ENCODE measurements around the gene CHCHD10. TPM values are rescaled to one million over a fixed set of nuclear protein-coding genes. Genes with fewer than 3 reads are reported as not detected.

CHCHD10 gene
- total RNA-seq, 1 experiment from 2014 or later, result 17.3 TPM

DNA sequence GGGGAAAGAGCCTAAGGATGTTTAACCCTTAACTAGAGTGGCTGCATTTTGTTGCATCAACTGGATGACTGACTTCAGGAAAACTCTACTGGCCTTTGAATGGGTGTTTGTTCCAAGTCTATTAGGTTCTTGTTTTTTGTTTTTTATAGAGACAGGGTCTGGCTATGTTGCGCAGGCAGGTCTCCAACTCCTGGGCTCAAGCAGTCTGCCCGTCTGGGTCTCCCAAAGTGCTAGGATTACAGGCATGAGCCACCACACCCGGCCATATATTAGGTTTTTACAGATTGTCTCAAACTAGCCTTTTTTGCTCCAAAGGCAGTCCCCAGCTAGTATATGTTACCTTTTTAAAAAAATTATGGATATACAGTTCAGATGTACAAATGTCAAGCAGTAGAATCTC, 20.1 kb upstream of the CHCHD10 start:
- no peak for DNase-seq (ENCODE audit: low spot score)

- no peak for DNase-seq (ENCODE audit: low spot score)
Observed at GRCh38 chr22:23787600-23787896, 19.8 kb upstream of the CHCHD10 start.

- DNase-seq (ENCODE audit: low spot score), result peak; percentile 66
Observed at GRCh38 chr22:23786752-23787599, 19.2 kb upstream of the CHCHD10 start, which contains the start of gene SMARCB1. TSS of gene SMARCB1 (plus strand) at chr22:23786966. CDS start at chr22:23787170, 204 bp downstream.

- no peak for DNase-seq (ENCODE audit: low spot score)
Observed at GRCh38 chr22:23786261-23786710, 18.5 kb upstream of the CHCHD10 start.

- DNase-seq (ENCODE audit: low spot score), result peak; percentile 59
Observed at GRCh38 chr22:23784215-23784732, 16.5 kb upstream of the CHCHD10 start.

GRCh38 chr22:23783265-23784150, 15.7 kb upstream of the CHCHD10 start:
- DNase-seq (ENCODE audit: low spot score), result no peak

GRCh38 chr22:23782703-23783102, 14.9 kb upstream of the CHCHD10 start:
- DNase-seq (ENCODE audit: low spot score), result no peak

- no peak for DNase-seq (ENCODE audit: low spot score)
Observed at GRCh38 chr22:23782252-23782651, 14.5 kb upstream of the CHCHD10 start.

DNA sequence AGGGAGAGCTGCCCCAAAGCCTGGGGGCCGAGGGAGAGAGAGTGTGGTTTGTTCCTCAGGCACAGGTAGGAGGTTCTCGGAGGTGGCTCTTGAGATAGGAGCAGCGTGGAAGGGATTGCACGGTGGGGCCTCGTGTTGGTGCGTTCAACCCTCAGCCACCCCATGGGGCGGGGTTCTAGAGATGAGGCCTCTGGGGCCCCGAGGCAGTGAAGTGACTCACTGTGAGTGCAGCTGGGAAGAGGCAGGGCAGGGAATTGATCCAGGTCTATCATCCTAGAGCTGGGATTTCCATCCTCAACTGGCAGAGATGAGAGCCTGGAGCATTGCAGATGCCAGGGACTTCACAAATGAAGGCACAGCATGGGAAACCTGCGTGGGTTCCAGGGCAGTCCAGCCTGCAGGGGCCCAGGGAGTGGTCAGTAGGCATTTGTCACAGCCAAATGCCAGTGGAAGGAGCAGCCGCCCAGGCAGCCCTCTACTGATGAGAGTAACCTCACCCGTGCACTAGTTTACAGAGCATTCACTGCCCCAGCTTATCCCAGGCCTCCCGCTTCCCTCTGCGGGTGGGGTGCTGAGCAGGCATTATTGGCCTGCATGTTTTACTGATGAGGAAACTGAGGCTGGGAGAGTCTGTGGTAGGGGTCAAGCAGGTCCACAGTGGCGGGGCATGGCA, 13.9 kb upstream of the CHCHD10 start:
- peak; percentile 69 for DNase-seq (ENCODE audit: low spot score)

- no peak for DNase-seq (ENCODE audit: low spot score)
Observed at GRCh38 chr22:23781065-23781464, 13.3 kb upstream of the CHCHD10 start.

DNA sequence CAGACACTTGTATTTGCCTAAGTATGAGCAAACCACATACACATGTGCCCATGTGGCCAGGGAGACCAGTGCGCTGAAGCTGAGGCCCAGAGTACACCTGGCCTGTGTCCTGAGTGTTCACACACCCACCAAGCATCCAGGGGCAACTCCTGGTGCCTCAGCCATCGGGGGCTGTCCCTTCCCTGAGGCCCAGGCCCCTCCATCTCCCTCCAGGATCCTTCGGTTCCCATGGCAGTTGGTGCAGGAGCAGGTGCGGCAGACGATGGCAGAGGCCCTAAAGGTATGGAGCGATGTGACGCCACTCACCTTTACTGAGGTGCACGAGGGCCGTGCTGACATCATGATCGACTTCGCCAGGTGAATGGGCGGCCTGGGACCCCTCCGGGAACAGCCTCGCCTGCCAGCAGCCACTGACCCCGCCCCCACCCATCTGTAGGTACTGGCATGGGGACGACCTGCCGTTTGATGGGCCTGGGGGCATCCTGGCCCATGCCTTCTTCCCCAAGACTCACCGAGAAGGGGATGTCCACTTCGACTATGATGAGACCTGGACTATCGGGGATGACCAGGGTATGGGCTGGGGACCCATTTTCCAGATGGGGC, 12.5 kb upstream of the CHCHD10 start:
- no peak for DNase-seq (ENCODE audit: low spot score)

DNA sequence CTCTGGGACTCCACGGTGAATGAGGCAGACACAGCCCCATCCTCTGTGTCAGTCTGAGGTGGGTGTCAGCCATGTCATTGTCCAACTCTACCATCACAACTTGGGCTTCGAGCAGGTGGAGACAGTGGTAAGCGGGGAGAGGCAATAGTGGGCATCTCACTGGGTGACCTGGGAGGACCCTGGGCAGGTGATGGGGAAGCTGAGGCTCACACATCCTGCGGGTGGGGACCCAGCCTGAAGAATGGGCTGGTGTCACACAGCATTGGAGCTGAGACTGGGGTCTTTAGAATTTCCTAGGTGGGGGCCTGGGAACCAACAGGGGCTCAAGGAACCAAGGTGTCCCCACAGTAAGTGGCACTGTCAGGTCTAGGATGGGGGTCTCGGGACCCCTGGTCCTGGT, 12.0 kb upstream of the CHCHD10 start:
- DNase-seq (ENCODE audit: low spot score), result no peak

DNA sequence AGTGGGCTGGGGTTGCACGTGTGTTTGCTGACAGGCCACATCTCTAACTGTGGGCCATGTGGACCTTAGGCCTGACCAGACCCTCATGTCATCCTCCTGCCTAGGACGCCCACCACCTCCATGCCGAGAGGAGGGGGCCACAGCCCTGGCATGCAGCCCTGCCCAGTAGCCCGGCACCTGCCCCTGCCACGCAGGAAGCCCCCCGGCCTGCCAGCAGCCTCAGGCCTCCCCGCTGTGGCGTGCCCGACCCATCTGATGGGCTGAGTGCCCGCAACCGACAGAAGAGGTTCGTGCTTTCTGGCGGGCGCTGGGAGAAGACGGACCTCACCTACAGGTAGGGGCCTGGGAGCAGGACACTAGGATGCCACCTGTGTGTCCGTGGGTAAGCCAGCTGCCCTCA, 11.3 kb upstream of the CHCHD10 start:
- no peak for DNase-seq (ENCODE audit: low spot score)

DNA sequence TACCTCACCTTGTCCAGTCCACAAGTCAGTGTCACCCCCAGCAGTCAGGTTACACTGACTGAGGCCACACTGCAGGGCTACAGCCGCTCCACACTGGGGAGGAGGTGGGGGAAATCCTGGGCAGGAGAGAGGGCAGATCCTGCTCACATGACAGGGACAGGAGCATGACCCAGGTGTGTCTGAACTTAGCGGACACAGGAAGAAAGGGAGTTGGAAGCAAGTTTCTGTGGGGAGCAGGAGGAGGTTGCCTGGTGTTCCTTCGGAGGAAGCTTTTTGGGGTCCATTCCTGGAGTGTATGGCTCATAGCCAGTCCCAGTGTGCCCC, 10.8 kb upstream of the CHCHD10 start:
- no peak for DNase-seq (ENCODE audit: low spot score)

DNA sequence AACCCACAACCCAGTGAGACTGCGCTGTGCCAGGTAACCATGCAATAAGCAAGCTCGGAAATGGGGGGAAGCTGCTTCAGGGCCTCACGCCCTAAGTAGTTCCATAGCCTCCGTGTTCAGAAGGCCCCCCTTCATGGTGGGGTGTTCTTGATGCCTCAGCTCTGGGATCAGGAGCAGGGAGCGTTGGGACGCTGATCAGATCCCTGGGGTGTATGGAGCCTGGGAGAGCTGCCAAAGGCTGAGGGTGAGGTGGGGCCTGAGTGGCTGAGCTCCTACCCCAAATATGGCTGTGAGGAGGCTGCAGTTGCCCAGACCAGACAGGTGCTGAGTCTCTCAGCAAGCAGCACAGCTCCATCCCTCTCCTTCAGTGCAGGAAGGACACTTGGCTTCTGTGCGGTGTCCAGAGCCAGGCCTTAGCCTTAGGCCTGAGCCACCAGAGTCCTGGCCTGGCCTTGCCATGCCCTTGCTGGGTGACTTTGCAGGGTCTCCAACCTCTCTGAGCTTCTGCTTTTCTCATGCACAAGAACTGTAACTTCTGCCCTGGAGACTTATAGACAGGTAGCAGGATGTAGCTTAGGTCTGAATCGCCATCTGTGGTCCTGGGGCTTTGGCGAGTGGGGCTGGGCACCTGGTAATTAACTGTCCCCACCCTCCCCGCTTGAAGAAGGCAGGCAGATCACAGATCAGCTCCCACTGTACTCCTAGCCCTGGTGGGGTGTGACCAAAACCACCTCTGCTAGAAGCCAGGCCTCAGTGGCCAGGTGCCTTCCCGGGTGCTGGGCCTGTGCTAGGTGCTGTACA, 10.2 kb upstream of the CHCHD10 start:
- no peak for DNase-seq (ENCODE audit: low spot score)

DNA sequence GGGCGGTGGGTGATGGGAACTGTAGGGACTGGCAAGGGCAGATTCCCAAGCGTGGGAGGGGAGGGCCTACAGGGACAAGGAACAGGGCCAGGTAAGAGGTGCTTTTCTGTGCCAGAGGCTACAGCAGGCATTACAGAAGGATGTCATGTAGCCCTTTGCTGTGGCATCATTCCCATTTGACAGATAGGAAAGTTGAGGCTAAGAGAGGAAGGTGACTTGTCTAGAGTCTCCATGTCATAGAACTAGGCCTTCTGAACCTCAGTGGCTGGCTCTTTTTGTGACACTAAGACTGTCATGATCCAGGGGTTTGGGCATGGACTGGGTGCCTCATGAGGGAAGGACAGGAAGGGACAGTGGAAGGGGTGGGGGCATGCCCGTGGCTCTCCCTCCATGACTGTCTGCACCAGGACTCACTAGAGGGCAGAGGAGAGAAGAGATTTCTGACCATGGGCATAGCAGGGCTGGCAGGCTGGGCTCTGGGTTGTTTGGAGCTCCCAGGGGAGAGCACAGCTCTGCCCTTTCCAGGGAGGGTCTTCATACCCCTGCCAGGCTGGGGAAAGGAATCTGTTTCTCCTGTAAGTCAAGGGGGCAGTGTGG, 8.1 kb upstream of the CHCHD10 start:
- DNase-seq (ENCODE audit: low spot score), result no peak

GRCh38 chr22:23774922-23775436, 7.2 kb upstream of the CHCHD10 start:
- DNase-seq (ENCODE audit: low spot score), result peak; percentile 51

GRCh38 chr22:23774114-23774921, 6.5 kb upstream of the CHCHD10 start:
- no peak for DNase-seq (ENCODE audit: low spot score)

DNA sequence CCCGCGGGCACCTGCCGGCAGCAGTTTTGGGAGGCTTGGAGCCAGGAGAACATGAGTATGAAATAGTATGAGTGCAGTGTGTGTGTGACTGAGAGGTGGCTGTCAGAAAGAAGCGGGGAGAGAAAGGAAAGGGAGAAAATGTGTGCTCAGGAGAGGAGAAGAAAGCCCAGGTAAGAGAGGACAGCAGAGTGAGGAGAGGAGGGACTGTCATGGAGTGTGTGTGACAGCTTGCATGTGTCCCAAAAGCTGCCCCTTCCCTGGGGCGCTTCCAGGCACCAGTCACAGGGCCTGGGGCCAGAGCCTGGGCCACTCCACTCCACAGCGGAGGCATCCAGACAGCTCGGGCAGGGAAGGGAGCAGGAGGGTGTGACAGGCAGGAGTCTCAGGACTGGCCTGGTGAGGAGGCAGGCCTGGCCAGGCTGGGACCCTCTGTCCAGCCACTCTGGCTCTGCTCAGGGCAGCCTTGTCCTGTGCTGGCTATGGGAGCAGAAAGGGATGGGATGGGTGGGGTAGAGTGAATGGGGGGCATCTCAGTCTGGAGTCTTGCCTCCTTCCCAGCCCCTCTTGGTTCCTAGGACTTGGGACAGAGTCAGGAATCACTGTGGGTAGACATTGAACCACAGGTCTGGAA, 5.8 kb upstream of the CHCHD10 start:
- DNase-seq (ENCODE audit: low spot score), result no peak
